ENCODE data around the gene FGD6.

- TF ChIP-seq CTCF (IDR thresholded peaks at IDR 0.05) = no peak
- no peak for TF ChIP-seq EZH2 (IDR thresholded peaks at IDR 0.05; ENCODE audit: borderline replicate concordance, insufficient read depth, low read depth, low read length, poor library complexity, severe bottlenecking)
Observed at GRCh38 chr12:95224202-95225170, 7.2 kb upstream of the FGD6 start.
